Non-pigmented ciliary epithelial cell (primary cell): ENCODE data around the gene SH2D5.
"Not testable (repeated sequence)": the region's sequence is repeated elsewhere in the genome, so short reads cannot be mapped to it uniquely, and the experiment has no call there.

ENCODE experiments used
- DNase-seq: peaks from one replicate; pipeline ENCODE4 v3.0.0-alpha.2; 2010; ENCODE audit warnings: low read depth

The SH2D5 gene

GRCh38 chr1:20693623-20694022, 38.9 kb downstream of the SH2D5 start:
- no peak for DNase-seq

GRCh38 chr1:20691872-20692271, 40.6 kb downstream of the SH2D5 start:
- no peak for DNase-seq

GRCh38 chr1:20689645-20690056, 42.9 kb downstream of the SH2D5 start:
- DNase-seq = no peak

GRCh38 chr1:20686883-20687725, 45.4 kb downstream of the SH2D5 start:
- DNase-seq = no peak

- no peak for DNase-seq
These were observed 46.8 kb downstream of the SH2D5 start for GRCh38 chr1:20685741-20686140.

- no peak for DNase-seq
These were observed 47.3 kb downstream of the SH2D5 start for GRCh38 chr1:20685099-20685662.

GRCh38 chr1:20684651-20685050, 47.9 kb downstream of the SH2D5 start:
- no peak for DNase-seq

- DNase-seq = no peak
These were observed 48.4 kb downstream of the SH2D5 start for GRCh38 chr1:20684050-20684620.

- no peak for DNase-seq
These were observed 48.9 kb downstream of the SH2D5 start for GRCh38 chr1:20683614-20684013.

GRCh38 chr1:20682571-20683236, 49.8 kb downstream of the SH2D5 start:
- DNase-seq = no peak

- DNase-seq = no peak
These were observed 50.5 kb downstream of the SH2D5 start for GRCh38 chr1:20681999-20682398.

GRCh38 chr1:20680269-20680668, 52.2 kb downstream of the SH2D5 start:
- no peak for DNase-seq

- DNase-seq = no peak
These were observed 53.9 kb downstream of the SH2D5 start for GRCh38 chr1:20678599-20678998.

GRCh38 chr1:20673626-20674025, 58.9 kb downstream of the SH2D5 start:
- not testable (repeated sequence) for DNase-seq

- no peak for DNase-seq
These were observed 60.3 kb downstream of the SH2D5 start for GRCh38 chr1:20672265-20672632.

- DNase-seq = no peak
These were observed 61.6 kb downstream of the SH2D5 start for GRCh38 chr1:20670936-20671335.
